A673 (cell line): ENCODE results near the gene ABHD1. TPM values are rescaled to one million over a fixed set of nuclear protein-coding genes. Genes with fewer than 3 reads are reported as not detected.

Source experiments
- BruUV-seq: library from RNA; stranded (reverse); fragments of 400-500 nt; replicated peaks from 2 replicates; lab custom pipeline; 2021; lab: Mats Ljungman, UMichigan
- CTCF ChIA-PET: fragments of 300-600 bp; sonication (Branson Sonifier 250); formaldehyde crosslinking; loops from one replicate; lab custom pipeline; 2022; ENCODE audit warnings: antibody characterized with exemption; lab: Charles Lee
- POLR2A ChIA-PET: fragments of 300-600 bp; sonication (Branson Sonifier 250); formaldehyde crosslinking; loops from one replicate; lab custom pipeline; 2022; ENCODE audit warnings: antibody characterized with exemption; ENCODE audit not compliant: low non-redundant PET; lab: Charles Lee
- DNase-seq: peaks from one replicate; pipeline ENCODE4 v3.0.0-alpha.2; 2015; ENCODE audit warnings: low spot score
- H3K27ac ChIP-seq: fragments of 200-600 bp; sonication (generic); 2 replicates; pipeline ENCODE4 v1.5.1; 2016; ENCODE audit warnings: mixed run types, low read depth, mild to moderate bottlenecking, mixed read lengths, antibody characterized with exemption, low read length; ENCODE audit not compliant: poor library complexity, severe bottlenecking
- H3K27me3 ChIP-seq: fragments of 200-600 bp; sonication (generic); replicated peaks from 2 replicates; pipeline ENCODE4 v1.6.1; 2017; ENCODE audit warnings: mixed run types, low read depth, mild to moderate bottlenecking, mixed read lengths, antibody characterized with exemption, low read length; ENCODE audit not compliant: insufficient read depth, poor library complexity
- H3K36me3 ChIP-seq: fragments of 200-600 bp; sonication (generic); 2 replicates; pipeline ENCODE4 v1.6.1; 2016; ENCODE audit warnings: mixed run types, mild to moderate bottlenecking, mixed read lengths, antibody characterized with exemption, low read length; ENCODE audit not compliant: insufficient read depth, poor library complexity, severe bottlenecking
- H3K4me1 ChIP-seq: fragments of 200-600 bp; sonication (generic); 2 replicates; pipeline ENCODE4 v1.6.1; 2017; ENCODE audit warnings: mixed run types, mild to moderate bottlenecking, mixed read lengths, antibody characterized with exemption, low read length; ENCODE audit not compliant: insufficient read depth, poor library complexity, severe bottlenecking
- H3K4me3 ChIP-seq: fragments of 200-600 bp; sonication (generic); 2 replicates; pipeline ENCODE4 v1.5.1; 2016; ENCODE audit warnings: low read depth, mixed run types, mild to moderate bottlenecking, mixed read lengths, low read length; ENCODE audit not compliant: poor library complexity, severe bottlenecking
- H3K9me3 ChIP-seq: fragments of 200-600 bp; sonication (generic); 2 replicates; pipeline ENCODE4 v1.6.1; 2016; ENCODE audit warnings: mixed run types, low read depth, mild to moderate bottlenecking, mixed read lengths, antibody characterized with exemption, low read length; ENCODE audit not compliant: poor library complexity, severe bottlenecking
- EZH2 ChIP-seq: fragments of 200-600 bp; sonication (generic); IDR thresholded peaks from 2 replicates; pipeline ENCODE4 v1.6.1; 2017; ENCODE audit warnings: borderline replicate concordance, low read depth, mild to moderate bottlenecking, mixed read lengths, antibody characterized with exemption, low read length; ENCODE audit not compliant: poor library complexity, severe bottlenecking
- intact Hi-C: fragments of 100-400 bp; cut with micrococcal nuclease; formaldehyde crosslinking; loops from one replicate; pipeline ENCODE4 v1.10.0; 2022; ENCODE audit not compliant: unreplicated experiment
- total RNA-seq: library from RNA; stranded (reverse); gene quantifications from 2 replicates; pipeline ENCODE4 v1.2.3, GENCODE V29; 2021
- TF ChIP-seq, protein P1 (sequence below): fragments of 300-800, 200-600 bp; sonication (generic); conservative IDR thresholded peaks from 2 replicates; pipeline ENCODE4 v1.5.1; 2017; ENCODE audit warnings: low read depth, mild to moderate bottlenecking, antibody characterized with exemption, low read length, moderate library complexity, mixed read lengths

The ABHD1 gene
- total RNA-seq, 1 experiment from 2014 or later: not detected

DNA sequence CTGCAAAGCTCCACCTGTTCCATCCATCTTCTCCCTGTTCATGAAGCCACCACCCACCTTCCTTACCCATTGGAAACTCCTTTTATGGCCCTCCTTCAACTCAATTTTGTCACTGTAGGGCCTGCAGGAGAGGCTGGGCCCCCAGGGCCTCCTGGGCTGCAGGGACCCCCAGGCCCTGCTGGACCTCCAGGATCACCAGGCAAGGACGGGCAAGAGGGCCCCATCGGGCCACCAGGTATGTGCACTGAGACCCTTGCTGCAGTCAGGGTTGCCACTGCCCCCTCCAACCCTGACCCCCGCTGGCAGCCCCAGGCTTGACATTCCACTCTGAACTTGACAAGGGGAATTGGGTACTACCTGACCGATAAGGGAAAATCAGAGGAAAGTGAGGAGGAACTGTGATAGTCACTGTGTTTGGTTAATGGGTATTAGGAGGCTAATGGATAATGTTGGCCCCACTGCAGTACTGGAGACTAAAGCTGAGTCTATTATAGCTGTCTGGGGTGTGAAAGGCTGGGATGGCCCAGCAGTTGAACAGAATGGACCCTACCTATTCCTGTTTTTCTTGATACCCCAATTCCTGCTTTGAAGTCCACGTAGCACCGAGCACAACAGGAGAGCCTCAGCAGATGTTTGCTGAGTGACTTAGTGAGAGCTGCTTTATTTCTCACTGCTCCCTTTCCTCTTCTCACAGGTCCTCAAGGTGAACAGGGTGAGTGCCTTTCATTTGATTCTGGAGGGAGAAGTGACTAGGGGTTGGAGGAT lies 39.1 kb upstream of the ABHD1 start:
- no peak overlapping the region for H3K27ac ChIP-seq
- no peaks in the 10 kb centered on the region for H3K36me3 ChIP-seq
- ChIA-PET POLR2A (no interaction called here), CTCF (no interaction called here)
- BruUV-seq: no TSS peak
- TF ChIP-seq, protein P1, sequence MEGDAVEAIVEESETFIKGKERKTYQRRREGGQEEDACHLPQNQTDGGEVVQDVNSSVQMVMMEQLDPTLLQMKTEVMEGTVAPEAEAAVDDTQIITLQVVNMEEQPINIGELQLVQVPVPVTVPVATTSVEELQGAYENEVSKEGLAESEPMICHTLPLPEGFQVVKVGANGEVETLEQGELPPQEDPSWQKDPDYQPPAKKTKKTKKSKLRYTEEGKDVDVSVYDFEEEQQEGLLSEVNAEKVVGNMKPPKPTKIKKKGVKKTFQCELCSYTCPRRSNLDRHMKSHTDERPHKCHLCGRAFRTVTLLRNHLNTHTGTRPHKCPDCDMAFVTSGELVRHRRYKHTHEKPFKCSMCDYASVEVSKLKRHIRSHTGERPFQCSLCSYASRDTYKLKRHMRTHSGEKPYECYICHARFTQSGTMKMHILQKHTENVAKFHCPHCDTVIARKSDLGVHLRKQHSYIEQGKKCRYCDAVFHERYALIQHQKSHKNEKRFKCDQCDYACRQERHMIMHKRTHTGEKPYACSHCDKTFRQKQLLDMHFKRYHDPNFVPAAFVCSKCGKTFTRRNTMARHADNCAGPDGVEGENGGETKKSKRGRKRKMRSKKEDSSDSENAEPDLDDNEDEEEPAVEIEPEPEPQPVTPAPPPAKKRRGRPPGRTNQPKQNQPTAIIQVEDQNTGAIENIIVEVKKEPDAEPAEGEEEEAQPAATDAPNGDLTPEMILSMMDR: no peak
- TF ChIP-seq EZH2: no peak
- no peak for DNase-seq
- intact Hi-C loops: no loop called here
- H3K27me3 ChIP-seq: no peaks in the 10 kb centered on the region
- H3K4me3 ChIP-seq: no peak overlapping the region
- no peaks in the 10 kb centered on the region for H3K9me3 ChIP-seq
- H3K4me1 ChIP-seq: peaks cover 20% of the 10 kb centered on the region

- Histone ChIP-seq H3K27me3 (no peaks in the 10 kb centered on the region), H3K4me1 (peaks cover 20% of the 10 kb centered on the region), H3K9me3 (no peaks in the 10 kb centered on the region), H3K36me3 (no peaks in the 10 kb centered on the region), H3K27ac (peak overlapping the region; percentile 86), H3K4me3 (peak overlapping the region; percentile 59)
- BruUV-seq: TSS peak; percentile 40
- intact Hi-C loops: no loop called here
- DNase-seq: no peak
- TF ChIP-seq EZH2: no peak
- TF ChIP-seq, protein P1: no peak
- ChIA-PET POLR2A (no interaction called here), CTCF (no interaction called here)
Measured at GRCh38 chr2:27085062-27085672, 38.4 kb upstream of the ABHD1 start.

DNA sequence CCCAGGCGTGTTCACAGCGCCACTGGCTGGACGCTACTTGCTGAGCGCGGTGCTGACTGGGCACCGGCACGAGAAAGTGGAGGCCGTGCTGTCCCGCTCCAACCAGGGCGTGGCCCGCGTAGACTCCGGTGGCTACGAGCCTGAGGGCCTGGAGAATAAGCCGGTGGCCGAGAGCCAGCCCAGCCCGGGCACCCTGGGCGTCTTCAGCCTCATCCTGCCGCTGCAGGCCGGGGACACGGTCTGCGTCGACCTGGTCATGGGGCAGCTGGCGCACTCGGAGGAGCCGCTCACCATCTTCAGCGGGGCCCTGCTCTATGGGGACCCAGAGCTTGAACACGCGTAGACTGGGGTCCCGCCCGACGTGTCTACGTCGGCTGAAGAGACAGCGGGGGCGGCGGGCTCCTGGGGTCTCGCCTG lies 37.9 kb upstream of the ABHD1 start:
- Histone ChIP-seq H3K4me1 (peaks cover 17% of the 10 kb centered on the region), H3K27ac (peak overlapping the region; percentile 86), H3K9me3 (no peaks in the 10 kb centered on the region), H3K4me3 (peak overlapping the region; percentile 59), H3K27me3 (no peaks in the 10 kb centered on the region), H3K36me3 (no peaks in the 10 kb centered on the region)
- intact Hi-C loops: no loop called here
- DNase-seq: no peak
- TF ChIP-seq, protein P1: no peak
- no peak for TF ChIP-seq EZH2
- POLR2A ChIA-PET: no interaction called here
- BruUV-seq: no TSS peak
- CTCF ChIA-PET: no interaction called here
